OCI-LY1 (cell line): ENCODE data around the gene SPINT3.

Experiments
- H2AFZ ChIP-seq: fragments of 200-600 bp; sonication (generic), shearing (Covaris generic); 2 replicates; pipeline ENCODE4 v1.6.0; 2014; ENCODE audit warnings: antibody characterized with exemption, mild to moderate bottlenecking, low read length
- H3F3A ChIP-seq: fragments of 200-600 bp; sonication (generic), shearing (Covaris generic); 2 replicates; pipeline ENCODE4 v1.6.0; 2014; ENCODE audit warnings: mild to moderate bottlenecking, antibody characterized with exemption, low read length, moderate library complexity; ENCODE audit not compliant: insufficient read depth
- H3K27ac ChIP-seq: fragments of 200-600 bp; sonication (generic); 2 replicates; pipeline ENCODE4 v1.5.1; 2014; ENCODE audit warnings: low read length, mixed run types, mild to moderate bottlenecking, low read depth; ENCODE audit not compliant: poor library complexity, severe bottlenecking
- H3K27me3 ChIP-seq: fragments of 200-600 bp; sonication (generic); 2 replicates; pipeline ENCODE4 v1.6.0; 2014; ENCODE audit warnings: antibody characterized with exemption, mild to moderate bottlenecking, low read length, moderate library complexity; ENCODE audit not compliant: insufficient read depth
- H3K36me3 ChIP-seq: fragments of 200-600 bp; sonication (generic); 2 replicates; pipeline ENCODE4 v1.6.1; 2014; ENCODE audit warnings: mild to moderate bottlenecking, antibody characterized with exemption, low read length, moderate library complexity, mixed read lengths; ENCODE audit not compliant: insufficient read depth
- H3K4me1 ChIP-seq: fragments of 200-600 bp; sonication (generic); 2 replicates; pipeline ENCODE4 v1.5.1; 2014; ENCODE audit warnings: mild to moderate bottlenecking, low read length, moderate library complexity; ENCODE audit not compliant: insufficient read depth, severe bottlenecking
- H3K4me2 ChIP-seq: fragments of 200-600 bp; sonication (generic), shearing (Covaris generic); 2 replicates; pipeline ENCODE4 v1.6.1; 2014; ENCODE audit warnings: low read length
- H3K4me3 ChIP-seq: fragments of 200-600 bp; sonication (generic); 2 replicates; pipeline ENCODE4 v1.5.1; 2014; ENCODE audit warnings: low read length, low read depth, mild to moderate bottlenecking, mixed read lengths; ENCODE audit not compliant: poor library complexity, severe bottlenecking
- H3K79me2 ChIP-seq: fragments of 200-600 bp; shearing (Covaris generic); 2 replicates; pipeline ENCODE4 v1.6.1; 2016; ENCODE audit warnings: mixed run types, low read length, mixed read lengths; ENCODE audit not compliant: insufficient read depth
- H3K9ac ChIP-seq: fragments of 200-600 bp; sonication (generic), shearing (Covaris generic); 2 replicates; pipeline ENCODE4 v1.6.1; 2014; ENCODE audit warnings: mild to moderate bottlenecking, low read length, mixed read lengths
- H3K9me2 ChIP-seq: fragments of 200-600 bp; sonication (generic), shearing (Covaris generic); 2 replicates; pipeline ENCODE4 v1.6.1; 2014; ENCODE audit warnings: low read depth, mild to moderate bottlenecking, low read length, mixed read lengths
- H3K9me3 ChIP-seq: fragments of 200-600 bp; shearing (Covaris generic); 2 replicates; pipeline ENCODE4 v1.6.1; 2014; ENCODE audit warnings: low read length, mixed read lengths
- H4K20me1 ChIP-seq: fragments of 200-600 bp; sonication (generic), shearing (Covaris generic); 2 replicates; pipeline ENCODE4 v1.6.0; 2016; ENCODE audit warnings: mild to moderate bottlenecking, low read length; ENCODE audit not compliant: insufficient read depth
- CTCF ChIP-seq: fragments of 200-600 bp; sonication (generic), shearing (Covaris generic); IDR thresholded peaks from 2 replicates; pipeline ENCODE4 v1.5.1; 2017; ENCODE audit warnings: mild to moderate bottlenecking, antibody characterized with exemption, low read length, moderate library complexity, mixed read lengths
- EZH2 ChIP-seq: fragments of 200-600 bp; sonication (generic), shearing (Covaris generic); IDR thresholded peaks from 2 replicates; pipeline ENCODE4 v1.8.0; 2017; ENCODE audit warnings: borderline replicate concordance, mixed run types, mild to moderate bottlenecking, antibody characterized with exemption, low read length, moderate library complexity, mixed read lengths

SPINT3 gene

GRCh38 chr20:45463709-45464108 lies 51.7 kb downstream of the SPINT3 start:
- H4K20me1 ChIP-seq: no peaks in the 10 kb centered on the region
- TF ChIP-seq EZH2: no peak
- H3K9ac ChIP-seq: no peak overlapping the region
- no peak overlapping the region for H2AFZ ChIP-seq
- no peak overlapping the region for H3K27ac ChIP-seq
- no peaks in the 10 kb centered on the region for H3K9me3 ChIP-seq
- H3K27me3 ChIP-seq: 0 out of 2 replicates have a peak, but pooled peaks cover 5% of the 10 kb centered on the region
- H3K79me2 ChIP-seq: no peaks in the 10 kb centered on the region
- no peaks in the 10 kb centered on the region for H3F3A ChIP-seq
- H3K4me2 ChIP-seq: no peak overlapping the region
- no peak overlapping the region for H3K4me3 ChIP-seq
- H3K9me2 ChIP-seq: no peaks in the 10 kb centered on the region
- no peaks in the 10 kb centered on the region for H3K36me3 ChIP-seq
- no peaks in the 10 kb centered on the region for H3K4me1 ChIP-seq

- H2AFZ ChIP-seq: no peak overlapping the region
- TF ChIP-seq CTCF: no peak
- no peak for TF ChIP-seq EZH2
- H3K9me3 ChIP-seq: no peaks in the 10 kb centered on the region
- no peak overlapping the region for H3K27ac ChIP-seq
- H3K4me1 ChIP-seq: no peaks in the 10 kb centered on the region
- H3K79me2 ChIP-seq: no peaks in the 10 kb centered on the region
- 0 out of 2 replicates have a peak, but pooled peaks cover 5% of the 10 kb centered on the region for H3K27me3 ChIP-seq
- no peaks in the 10 kb centered on the region for H3K9me2 ChIP-seq
- H3K9ac ChIP-seq: no peak overlapping the region
- no peak overlapping the region for H3K4me3 ChIP-seq
- H3K4me2 ChIP-seq: no peak overlapping the region
- no peaks in the 10 kb centered on the region for H4K20me1 ChIP-seq
- H3F3A ChIP-seq: no peaks in the 10 kb centered on the region
- no peaks in the 10 kb centered on the region for H3K36me3 ChIP-seq
Observed at GRCh38 chr20:45462711-45463509, 52.5 kb downstream of the SPINT3 start.
